ENCODE results near the gene SPSB1. TPM values are rescaled to one million over a fixed set of nuclear protein-coding genes. Genes with fewer than 3 reads are reported as not detected.
A peak's percentile ranks its signal among the peaks of the same experiment; 100 is the strongest.

The SPSB1 gene
- total and polyA plus RNA-seq, 12 donors = 1.4 to 14.0 (median 9.9) TPM

GRCh38 chr1:9250411-9251381, 42.0 kb upstream of the SPSB1 start:
- intact Hi-C loops (cut with DNase I) = no loop called here
- Histone ChIP-seq H3K9me3 (replicated peaks in 1 of 3) (no peaks in the 10 kb centered on the region), H3K36me3 (replicated peaks in 1 of 2) (peaks cover 0 to 15% of the 10 kb centered on the region in 2 donors), H3K4me3 (no peak overlapping the region), H3K4me1 (replicated peaks in 1 of 2) (peaks cover 63 to 91% of the 10 kb centered on the region in 2 donors), H3K27me3 (no peaks in the 10 kb centered on the region), H3K27ac (peak overlapping the region; percentile 84 to 96 (median 87))
- WGBS, 4 donors = 20 to 30% (median 24%) methylated on average over 9 to 21 of the region's 21 CpGs
- TF ChIP-seq POLR2A (IDR thresholded peaks at IDR 0.05) = peak in 1 of 2 donors; percentile 25
- TF ChIP-seq, protein P1, sequence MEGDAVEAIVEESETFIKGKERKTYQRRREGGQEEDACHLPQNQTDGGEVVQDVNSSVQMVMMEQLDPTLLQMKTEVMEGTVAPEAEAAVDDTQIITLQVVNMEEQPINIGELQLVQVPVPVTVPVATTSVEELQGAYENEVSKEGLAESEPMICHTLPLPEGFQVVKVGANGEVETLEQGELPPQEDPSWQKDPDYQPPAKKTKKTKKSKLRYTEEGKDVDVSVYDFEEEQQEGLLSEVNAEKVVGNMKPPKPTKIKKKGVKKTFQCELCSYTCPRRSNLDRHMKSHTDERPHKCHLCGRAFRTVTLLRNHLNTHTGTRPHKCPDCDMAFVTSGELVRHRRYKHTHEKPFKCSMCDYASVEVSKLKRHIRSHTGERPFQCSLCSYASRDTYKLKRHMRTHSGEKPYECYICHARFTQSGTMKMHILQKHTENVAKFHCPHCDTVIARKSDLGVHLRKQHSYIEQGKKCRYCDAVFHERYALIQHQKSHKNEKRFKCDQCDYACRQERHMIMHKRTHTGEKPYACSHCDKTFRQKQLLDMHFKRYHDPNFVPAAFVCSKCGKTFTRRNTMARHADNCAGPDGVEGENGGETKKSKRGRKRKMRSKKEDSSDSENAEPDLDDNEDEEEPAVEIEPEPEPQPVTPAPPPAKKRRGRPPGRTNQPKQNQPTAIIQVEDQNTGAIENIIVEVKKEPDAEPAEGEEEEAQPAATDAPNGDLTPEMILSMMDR (IDR thresholded peaks at IDR 0.05) = no peak
- DNase-seq = peak in 6 of 7 donors; percentile 67 to 81 (median 74)

DNA sequence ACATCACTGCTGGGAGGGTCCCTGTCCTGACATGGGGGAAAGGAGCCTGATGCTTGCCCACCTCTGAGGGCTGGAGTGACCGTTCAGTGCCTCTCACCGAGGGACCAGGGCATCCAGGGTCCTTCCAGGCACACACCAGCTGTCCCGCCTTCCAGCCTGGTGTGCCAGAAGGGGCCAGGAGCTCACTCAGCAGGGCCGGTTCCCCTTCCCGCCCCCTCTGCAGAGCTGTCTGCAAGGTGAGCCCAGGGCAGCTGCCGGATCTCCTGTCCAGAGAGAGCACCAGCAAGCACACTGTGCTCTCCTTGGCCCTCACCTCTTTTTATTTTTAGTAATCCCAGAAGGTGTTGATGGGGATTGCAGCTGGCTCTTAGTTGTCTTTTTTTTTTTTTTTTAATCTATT, 41.2 kb upstream of the SPSB1 start:
- peaks cover 61 to 91% of the 10 kb centered on the region in 2 donors for H3K4me1 ChIP-seq (replicated peaks in 1 of 2)
- no peaks in the 10 kb centered on the region for H3K27me3 ChIP-seq
- peak overlapping the region; percentile 49 to 96 (median 87) for H3K27ac ChIP-seq
- no peak overlapping the region for H3K4me3 ChIP-seq
- no peaks in the 10 kb centered on the region for H3K9me3 ChIP-seq (replicated peaks in 1 of 3)
- H3K36me3 ChIP-seq (replicated peaks in 1 of 2) = peaks cover 0 to 9% of the 10 kb centered on the region in 2 donors
- no peak for TF ChIP-seq POLR2A (IDR thresholded peaks at IDR 0.05)
- TF ChIP-seq, protein P1 (IDR thresholded peaks at IDR 0.05) = no peak
- WGBS, 4 donors = 36 to 48% (median 41%) methylated on average over 4 to 6 of the region's 6 CpGs
- intact Hi-C loops (cut with DNase I) = no loop called here
- peak in 2 of 7 donors; percentile 43 for DNase-seq

- TF ChIP-seq POLR2A (IDR thresholded peaks at IDR 0.05) = no peak
- TF ChIP-seq, protein P1 (IDR thresholded peaks at IDR 0.05) = no peak
Observed at GRCh38 chr1:9253004-9253403, 39.7 kb upstream of the SPSB1 start.

DNA sequence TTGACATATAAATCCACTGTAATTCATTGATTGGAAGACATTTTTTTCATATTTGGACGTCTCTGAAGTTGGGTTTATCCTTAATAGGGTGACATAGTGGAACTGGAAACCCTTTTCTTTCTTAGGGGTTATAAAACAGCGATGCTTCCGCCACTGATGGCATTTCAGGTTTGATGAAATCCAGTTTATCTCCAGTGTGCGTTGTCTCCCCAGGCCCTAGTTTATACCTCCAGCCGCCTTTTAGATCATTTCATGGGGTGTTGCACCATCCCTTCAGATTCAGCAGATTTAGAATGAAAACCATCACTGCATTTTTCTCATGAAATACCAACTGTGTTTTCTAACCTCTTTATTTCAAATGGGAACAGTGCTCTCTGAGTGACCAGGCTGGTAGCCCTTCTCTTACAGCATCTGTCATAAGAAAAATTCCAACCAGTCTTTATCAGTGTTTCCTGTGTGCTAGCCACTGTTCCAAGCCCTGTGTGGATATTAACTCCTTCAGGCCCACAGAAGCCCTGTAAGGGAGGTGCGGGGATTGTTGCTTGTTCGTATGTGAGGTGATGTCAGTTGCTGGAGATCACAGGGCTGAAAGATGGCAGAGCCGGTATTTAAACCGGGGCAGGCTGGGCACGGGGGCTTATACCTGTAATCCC, 39.1 kb upstream of the SPSB1 start:
- Histone ChIP-seq H3K36me3 (replicated peaks in 1 of 2) (peaks cover 0 to 3% of the 10 kb centered on the region in 2 donors), H3K9me3 (replicated peaks in 1 of 3) (no peaks in the 10 kb centered on the region), H3K4me3 (no peak overlapping the region), H3K27ac (peak overlapping the region; percentile 39 to 96 (median 77)), H3K4me1 (replicated peaks in 1 of 2) (peaks cover 52 to 72% of the 10 kb centered on the region in 2 donors), H3K27me3 (no peaks in the 10 kb centered on the region)
- WGBS, 4 donors = 58 to 71% (median 60%) methylated on average over 10 of the region's 10 CpGs
- intact Hi-C loops (cut with DNase I) = no loop called here
- no peak for DNase-seq
- peak in 1 of 2 donors; percentile 29 for TF ChIP-seq POLR2A (IDR thresholded peaks at IDR 0.05)
- TF ChIP-seq, protein P1 (IDR thresholded peaks at IDR 0.05) = no peak

More at GRCh38 chr1:9253004-9253403, 39.7 kb upstream of the SPSB1 start:
- intact Hi-C loops (cut with DNase I) = no loop called here
- peak in 2 of 7 donors; percentile 37 to 56 for DNase-seq
- Histone ChIP-seq H3K27ac (peak overlapping the region in 4 of 5 donors; percentile 39 to 96 (median 80)), H3K4me1 (replicated peaks in 1 of 2) (peaks cover 58 to 77% of the 10 kb centered on the region in 2 donors), H3K4me3 (no peak overlapping the region), H3K9me3 (replicated peaks in 1 of 3) (no peaks in the 10 kb centered on the region), H3K27me3 (no peaks in the 10 kb centered on the region), H3K36me3 (replicated peaks in 1 of 2) (peaks cover 0 to 3% of the 10 kb centered on the region in 2 donors)
- 45 to 55% (median 47%) methylated on average over 8 of the region's 8 CpGs for WGBS, 4 donors
